GM21576 (cell line): ENCODE results near the gene ONECUT3.

Experiments
- ATAC-seq: cut with Tn5 transposase; IDR thresholded peaks from one replicate; pipeline ENCODE4 v1.9.1; 2021; ENCODE audit warnings: mild to moderate bottlenecking, moderate library complexity; ENCODE audit not compliant: unreplicated experiment

ONECUT3 gene

GRCh38 chr19:1813192-1814182, 60.2 kb downstream of the ONECUT3 start:
- no peak for ATAC-seq

- no peak for ATAC-seq
Observed at GRCh38 chr19:1814391-1814790, 61.1 kb downstream of the ONECUT3 start.

GRCh38 chr19:1814833-1815604, 61.7 kb downstream of the ONECUT3 start:
- no peak for ATAC-seq

GRCh38 chr19:1815605-1816529, 62.6 kb downstream of the ONECUT3 start:
- no peak for ATAC-seq

- ATAC-seq = no peak
Observed at GRCh38 chr19:1816530-1817298, 63.4 kb downstream of the ONECUT3 start.

- ATAC-seq = no peak
Observed at GRCh38 chr19:1817553-1818179, 64.4 kb downstream of the ONECUT3 start.

- ATAC-seq = no peak
Observed at GRCh38 chr19:1818549-1819195, 65.4 kb downstream of the ONECUT3 start.

GRCh38 chr19:1819341-1820255, 66.3 kb downstream of the ONECUT3 start:
- ATAC-seq = no peak

- no peak for ATAC-seq
Observed at GRCh38 chr19:1822210-1822609, 68.9 kb downstream of the ONECUT3 start.

GRCh38 chr19:1823020-1823419, 69.7 kb downstream of the ONECUT3 start:
- ATAC-seq = no peak

GRCh38 chr19:1823539-1824251, 70.4 kb downstream of the ONECUT3 start:
- no peak for ATAC-seq

- ATAC-seq = no peak
Observed at GRCh38 chr19:1824252-1824622, 70.9 kb downstream of the ONECUT3 start.

- no peak for ATAC-seq
Observed at GRCh38 chr19:1825909-1826556, 72.7 kb downstream of the ONECUT3 start.

GRCh38 chr19:1826557-1827521, 73.5 kb downstream of the ONECUT3 start:
- ATAC-seq = no peak

GRCh38 chr19:1827566-1828278, 74.4 kb downstream of the ONECUT3 start:
- no peak for ATAC-seq
